GM19452 (cell line): Measurements from ENCODE around the gene RASGRF1.
"Not testable (repeated sequence)": the region's sequence is repeated elsewhere in the genome, so short reads cannot be mapped to it uniquely, and the experiment has no call there.

Experiments used
- ATAC-seq: cut with Tn5 transposase; IDR thresholded peaks from one replicate; pipeline ENCODE4 v1.9.1; 2021; ENCODE audit not compliant: unreplicated experiment

The RASGRF1 gene

GRCh38 chr15:78932258-78932808, 158.2 kb downstream of the RASGRF1 start:
- no peak for ATAC-seq

- ATAC-seq: no peak
Measured at GRCh38 chr15:78931439-78932257, 158.9 kb downstream of the RASGRF1 start.

- no peak for ATAC-seq
Measured at GRCh38 chr15:78930577-78931388, 159.8 kb downstream of the RASGRF1 start.

GRCh38 chr15:78929536-78930264, 160.9 kb downstream of the RASGRF1 start:
- ATAC-seq: no peak

- ATAC-seq: no peak
Measured at GRCh38 chr15:78928616-78929093, 161.9 kb downstream of the RASGRF1 start.

GRCh38 chr15:78928176-78928575, 162.4 kb downstream of the RASGRF1 start:
- not testable (repeated sequence) for ATAC-seq

GRCh38 chr15:78927077-78927790, 163.3 kb downstream of the RASGRF1 start:
- no peak for ATAC-seq

GRCh38 chr15:78925956-78926743, 164.4 kb downstream of the RASGRF1 start:
- ATAC-seq: no peak

GRCh38 chr15:78925076-78925624, 165.4 kb downstream of the RASGRF1 start:
- no peak for ATAC-seq

- ATAC-seq: no peak
Measured at GRCh38 chr15:78923480-78924360, 166.9 kb downstream of the RASGRF1 start.

GRCh38 chr15:78923015-78923414, 167.6 kb downstream of the RASGRF1 start:
- no peak for ATAC-seq

GRCh38 chr15:78922527-78922926, 168.1 kb downstream of the RASGRF1 start:
- no peak for ATAC-seq

GRCh38 chr15:78921940-78922339, 168.6 kb downstream of the RASGRF1 start:
- ATAC-seq: no peak

GRCh38 chr15:78921517-78921916, 169.1 kb downstream of the RASGRF1 start:
- no peak for ATAC-seq

GRCh38 chr15:78917888-78918287, 172.7 kb downstream of the RASGRF1 start:
- ATAC-seq: no peak

- no peak for ATAC-seq
Measured at GRCh38 chr15:78916088-78916487, 174.5 kb downstream of the RASGRF1 start.

GRCh38 chr15:78915341-78916087, 175.1 kb downstream of the RASGRF1 start:
- ATAC-seq: no peak
